GM19043 (cell line): Measurements from ENCODE around the gene QPCTL.
A peak's percentile ranks its signal among the peaks of the same experiment; 100 is the strongest.

Experiments used
- ATAC-seq: cut with Tn5 transposase; IDR thresholded peaks from one replicate; pipeline ENCODE4 v1.9.1; 2021; ENCODE audit warnings: low read depth; ENCODE audit not compliant: unreplicated experiment

Gene QPCTL

GRCh38 chr19:45692187-45693105, at the start of gene QPCTL:
TSS of gene QPCTL (plus strand) at chr19:45692666. CDS start at chr19:45692704, 38 bp downstream.
- peak; percentile 82 for ATAC-seq

GRCh38 chr19:45643024-45643926, 49.2 kb upstream of the QPCTL start:
- ATAC-seq: no peak

GRCh38 chr19:45643927-45644771, 48.3 kb upstream of the QPCTL start:
- ATAC-seq: no peak

GRCh38 chr19:45645068-45645630, 47.3 kb upstream of the QPCTL start:
- ATAC-seq: no peak

- ATAC-seq: no peak
Measured at GRCh38 chr19:45645631-45646344, 46.7 kb upstream of the QPCTL start.

- no peak for ATAC-seq
Measured at GRCh38 chr19:45646345-45646698, 46.1 kb upstream of the QPCTL start.

- no peak for ATAC-seq
Measured at GRCh38 chr19:45650722-45651121, 41.7 kb upstream of the QPCTL start.

GRCh38 chr19:45653634-45654033, 38.8 kb upstream of the QPCTL start:
- no peak for ATAC-seq

- no peak for ATAC-seq
Measured at GRCh38 chr19:45655073-45655472, 37.4 kb upstream of the QPCTL start.

- no peak for ATAC-seq
Measured at GRCh38 chr19:45657520-45658167, 34.8 kb upstream of the QPCTL start.

- ATAC-seq: no peak
Measured at GRCh38 chr19:45659096-45659729, 33.3 kb upstream of the QPCTL start.

- no peak for ATAC-seq
Measured at GRCh38 chr19:45660636-45661035, 31.8 kb upstream of the QPCTL start.

- ATAC-seq: no peak
Measured at GRCh38 chr19:45663800-45664199, 28.7 kb upstream of the QPCTL start.

- no peak for ATAC-seq
Measured at GRCh38 chr19:45664575-45664974, 27.9 kb upstream of the QPCTL start.

GRCh38 chr19:45667620-45668341, 24.7 kb upstream of the QPCTL start, which contains the start of gene GIPR:
TSS of gene GIPR (plus strand) at chr19:45668221. CDS start at chr19:45669521, 1,300 bp downstream.
- no peak for ATAC-seq

GRCh38 chr19:45668342-45668871, 24.1 kb upstream of the QPCTL start:
- ATAC-seq: no peak

GRCh38 chr19:45670670-45671453, 21.6 kb upstream of the QPCTL start:
- ATAC-seq: peak; percentile 38
